ENCODE data around the gene POLE. TPM values are rescaled to one million over a fixed set of nuclear protein-coding genes. Genes with fewer than 3 reads are reported as not detected.
A peak's percentile ranks its signal among the peaks of the same experiment; 100 is the strongest.

The POLE gene
- polyA plus RNA-seq, 1 of the 3 experiments (the other 2 are of a cell fraction) = 20.1 TPM

DNA sequence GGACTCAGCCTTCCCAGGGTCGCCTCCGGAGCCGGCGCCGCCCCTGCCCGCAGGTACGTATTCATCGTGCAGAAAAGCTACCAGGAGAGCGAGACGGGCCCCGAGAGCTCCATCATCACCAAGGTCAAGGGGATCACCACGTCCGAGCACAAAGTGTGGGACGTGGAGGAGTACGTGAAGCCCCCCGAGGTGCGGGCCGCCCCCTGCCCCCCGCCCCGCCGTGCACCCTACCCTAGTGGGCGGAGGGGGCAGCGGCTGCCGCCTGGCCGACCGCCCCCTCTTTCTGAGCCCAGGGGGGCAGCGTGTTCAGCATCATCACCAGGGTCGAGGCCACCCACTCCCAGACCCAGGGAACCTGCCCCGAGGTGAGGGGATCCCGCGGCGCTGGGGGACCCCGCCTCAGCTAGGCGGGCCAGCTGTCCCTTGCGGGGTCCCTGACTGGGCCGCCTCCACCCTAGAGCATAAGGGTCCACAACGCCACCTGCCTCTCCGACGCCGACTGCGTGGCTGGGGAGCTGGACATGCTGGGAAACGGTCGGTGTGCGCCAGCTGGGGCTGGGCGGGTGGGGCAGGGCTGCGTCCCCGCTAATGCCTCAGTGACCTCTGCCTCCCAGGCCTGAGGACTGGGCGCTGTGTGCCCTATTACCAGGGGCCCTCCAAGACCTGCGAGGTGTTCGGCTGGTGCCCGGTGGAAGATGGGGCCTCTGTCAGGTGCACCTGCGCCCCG is 67.6 kb downstream of the POLE start:
- Histone ChIP-seq H3K36me3 (replicated peaks in 1 of 2; ENCODE audit: control insufficient read depth in 1 of 2, insufficient read depth in 2 of 2, low read length in 1 of 2) (no peaks in the 10 kb centered on the region), H4K20me1 (ENCODE audit: insufficient read depth) (no peaks in the 10 kb centered on the region), H3K9me2 (no peaks in the 10 kb centered on the region), H3K4me3 (ENCODE audit: low read depth in 2 of 2, low read length in 1 of 2) (no peak overlapping the region), H3K27me3 (ENCODE audit: insufficient read depth) (peaks cover 36% of the 10 kb centered on the region), H3K79me2 (ENCODE audit: insufficient read depth) (no peaks in the 10 kb centered on the region), H3K9me3 (no peaks in the 10 kb centered on the region), H3K9ac (no peak overlapping the region), H3K4me2 (no peak overlapping the region), H3F3A (replicated peaks; ENCODE audit: insufficient read depth) (peaks cover 4% of the 10 kb centered on the region), H3K4me1 (ENCODE audit: control insufficient read depth in 1 of 2, insufficient read depth in 2 of 2, low read depth in 1 of 2, low read length in 1 of 2) (peaks cover 0 to 15% of the 10 kb centered on the region in 2 experiments; a peak in 2 of 4 replicates), H2AFZ (ENCODE audit: low read depth) (no peak overlapping the region), H3K27ac (ENCODE audit: low read depth in 2 of 2, low read length in 1 of 2) (no peak overlapping the region)
- no CpG with 5 or more reads among the region's 53 CpGs for WGBS (ENCODE audit: low lambda C conversion rate)
- POLR2A ChIA-PET = no interaction called here
- peak; percentile 58 for DNase-seq
- no peak for TF ChIP-seq FOXM1 (IDR thresholded peaks at IDR 0.05; ENCODE audit: low read depth)
- no peak for TF ChIP-seq SMC3 (IDR thresholded peaks at IDR 0.05; ENCODE audit: low read depth, low read length)
- TF ChIP-seq EZH2phosphoT487 (IDR thresholded peaks at IDR 0.05; ENCODE audit: borderline replicate concordance, low read depth) = peak; percentile 61; the same call in 1 of the 2 replicates
- TF ChIP-seq, protein P1, sequence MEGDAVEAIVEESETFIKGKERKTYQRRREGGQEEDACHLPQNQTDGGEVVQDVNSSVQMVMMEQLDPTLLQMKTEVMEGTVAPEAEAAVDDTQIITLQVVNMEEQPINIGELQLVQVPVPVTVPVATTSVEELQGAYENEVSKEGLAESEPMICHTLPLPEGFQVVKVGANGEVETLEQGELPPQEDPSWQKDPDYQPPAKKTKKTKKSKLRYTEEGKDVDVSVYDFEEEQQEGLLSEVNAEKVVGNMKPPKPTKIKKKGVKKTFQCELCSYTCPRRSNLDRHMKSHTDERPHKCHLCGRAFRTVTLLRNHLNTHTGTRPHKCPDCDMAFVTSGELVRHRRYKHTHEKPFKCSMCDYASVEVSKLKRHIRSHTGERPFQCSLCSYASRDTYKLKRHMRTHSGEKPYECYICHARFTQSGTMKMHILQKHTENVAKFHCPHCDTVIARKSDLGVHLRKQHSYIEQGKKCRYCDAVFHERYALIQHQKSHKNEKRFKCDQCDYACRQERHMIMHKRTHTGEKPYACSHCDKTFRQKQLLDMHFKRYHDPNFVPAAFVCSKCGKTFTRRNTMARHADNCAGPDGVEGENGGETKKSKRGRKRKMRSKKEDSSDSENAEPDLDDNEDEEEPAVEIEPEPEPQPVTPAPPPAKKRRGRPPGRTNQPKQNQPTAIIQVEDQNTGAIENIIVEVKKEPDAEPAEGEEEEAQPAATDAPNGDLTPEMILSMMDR (IDR thresholded peaks at IDR 0.05) = no peak
- CTCF ChIA-PET = interaction anchor here (0.9 to 2.5 kb wide), 6 partner anchors 17 to 206 kb away, joined by 3 to 10 read pairs (median 6); no protein-coding TSS in a partner anchor

DNA sequence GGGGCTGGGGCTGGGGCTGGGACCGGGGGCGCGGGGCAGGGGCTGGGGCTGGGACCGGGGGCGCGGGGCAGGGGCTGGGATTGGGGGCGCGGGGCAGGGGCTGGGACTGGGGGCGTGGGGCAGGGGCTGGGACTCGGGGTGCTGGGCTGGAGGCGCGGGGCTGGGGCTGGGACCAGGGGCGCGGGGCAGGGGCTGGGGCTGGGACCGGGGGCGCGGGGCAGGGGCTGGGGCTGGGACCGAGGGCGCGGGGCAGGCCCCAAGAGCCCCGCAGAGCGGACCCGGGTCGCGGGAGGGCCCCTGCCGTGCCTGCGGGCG is 68.1 kb downstream of the POLE start:
- DNase-seq = no peak
- Histone ChIP-seq H3K9me2 (no peaks in the 10 kb centered on the region), H3K4me2 (no peak overlapping the region), H2AFZ (ENCODE audit: low read depth) (no peak overlapping the region), H3K4me1 (ENCODE audit: control insufficient read depth in 1 of 2, insufficient read depth in 2 of 2, low read depth in 1 of 2, low read length in 1 of 2) (peaks cover 0 to 15% of the 10 kb centered on the region in 2 experiments; a peak in 2 of 4 replicates), H3K9me3 (no peaks in the 10 kb centered on the region), H3K79me2 (ENCODE audit: insufficient read depth) (no peaks in the 10 kb centered on the region), H3K9ac (no peak overlapping the region), H3K27ac (ENCODE audit: low read depth in 2 of 2, low read length in 1 of 2) (no peak overlapping the region), H4K20me1 (ENCODE audit: insufficient read depth) (no peaks in the 10 kb centered on the region), H3K36me3 (replicated peaks in 1 of 2; ENCODE audit: control insufficient read depth in 1 of 2, insufficient read depth in 2 of 2, low read length in 1 of 2) (no peaks in the 10 kb centered on the region), H3K27me3 (ENCODE audit: insufficient read depth) (peaks cover 36% of the 10 kb centered on the region), H3K4me3 (ENCODE audit: low read depth in 2 of 2, low read length in 1 of 2) (no peak overlapping the region), H3F3A (replicated peaks; ENCODE audit: insufficient read depth) (peaks cover 4% of the 10 kb centered on the region)
- POLR2A ChIA-PET = no interaction called here
- CTCF ChIA-PET = interaction anchor here (0.8 to 2.5 kb wide), 5 partner anchors 18 to 205 kb away, joined by 3 to 10 read pairs (median 7); no protein-coding TSS in a partner anchor
- TF ChIP-seq, protein P2, sequence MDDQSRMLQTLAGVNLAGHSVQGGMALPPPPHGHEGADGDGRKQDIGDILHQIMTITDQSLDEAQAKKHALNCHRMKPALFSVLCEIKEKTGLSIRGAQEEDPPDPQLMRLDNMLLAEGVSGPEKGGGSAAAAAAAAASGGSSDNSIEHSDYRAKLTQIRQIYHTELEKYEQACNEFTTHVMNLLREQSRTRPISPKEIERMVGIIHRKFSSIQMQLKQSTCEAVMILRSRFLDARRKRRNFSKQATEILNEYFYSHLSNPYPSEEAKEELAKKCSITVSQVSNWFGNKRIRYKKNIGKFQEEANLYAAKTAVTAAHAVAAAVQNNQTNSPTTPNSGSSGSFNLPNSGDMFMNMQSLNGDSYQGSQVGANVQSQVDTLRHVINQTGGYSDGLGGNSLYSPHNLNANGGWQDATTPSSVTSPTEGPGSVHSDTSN (IDR thresholded peaks at IDR 0.05) = no peak
- TF ChIP-seq, protein P3, sequence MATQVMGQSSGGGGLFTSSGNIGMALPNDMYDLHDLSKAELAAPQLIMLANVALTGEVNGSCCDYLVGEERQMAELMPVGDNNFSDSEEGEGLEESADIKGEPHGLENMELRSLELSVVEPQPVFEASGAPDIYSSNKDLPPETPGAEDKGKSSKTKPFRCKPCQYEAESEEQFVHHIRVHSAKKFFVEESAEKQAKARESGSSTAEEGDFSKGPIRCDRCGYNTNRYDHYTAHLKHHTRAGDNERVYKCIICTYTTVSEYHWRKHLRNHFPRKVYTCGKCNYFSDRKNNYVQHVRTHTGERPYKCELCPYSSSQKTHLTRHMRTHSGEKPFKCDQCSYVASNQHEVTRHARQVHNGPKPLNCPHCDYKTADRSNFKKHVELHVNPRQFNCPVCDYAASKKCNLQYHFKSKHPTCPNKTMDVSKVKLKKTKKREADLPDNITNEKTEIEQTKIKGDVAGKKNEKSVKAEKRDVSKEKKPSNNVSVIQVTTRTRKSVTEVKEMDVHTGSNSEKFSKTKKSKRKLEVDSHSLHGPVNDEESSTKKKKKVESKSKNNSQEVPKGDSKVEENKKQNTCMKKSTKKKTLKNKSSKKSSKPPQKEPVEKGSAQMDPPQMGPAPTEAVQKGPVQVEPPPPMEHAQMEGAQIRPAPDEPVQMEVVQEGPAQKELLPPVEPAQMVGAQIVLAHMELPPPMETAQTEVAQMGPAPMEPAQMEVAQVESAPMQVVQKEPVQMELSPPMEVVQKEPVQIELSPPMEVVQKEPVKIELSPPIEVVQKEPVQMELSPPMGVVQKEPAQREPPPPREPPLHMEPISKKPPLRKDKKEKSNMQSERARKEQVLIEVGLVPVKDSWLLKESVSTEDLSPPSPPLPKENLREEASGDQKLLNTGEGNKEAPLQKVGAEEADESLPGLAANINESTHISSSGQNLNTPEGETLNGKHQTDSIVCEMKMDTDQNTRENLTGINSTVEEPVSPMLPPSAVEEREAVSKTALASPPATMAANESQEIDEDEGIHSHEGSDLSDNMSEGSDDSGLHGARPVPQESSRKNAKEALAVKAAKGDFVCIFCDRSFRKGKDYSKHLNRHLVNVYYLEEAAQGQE (IDR thresholded peaks at IDR 0.05; ENCODE audit: low read depth, low read length) = no peak
- TF ChIP-seq TAF1 (IDR thresholded peaks at IDR 0.05; ENCODE audit: borderline replicate concordance, low read depth, low read length) (no peak), JUND (IDR thresholded peaks at IDR 0.05) (no peak), NRF1 (IDR thresholded peaks at IDR 0.05; ENCODE audit: low read depth, low read length) (no peak), ELF1 (IDR thresholded peaks at IDR 0.05) (no peak)
- WGBS (ENCODE audit: low lambda C conversion rate) = 20% methylated on average over 2 of the region's 28 CpGs

All from SK-N-SH (cell line).